OCI-M2 (cell line): ENCODE results near the gene TMEM269.
"Not testable (repeated sequence)": the region's sequence is repeated elsewhere in the genome, so short reads cannot be mapped to it uniquely, and the experiment has no call there.

ENCODE experiments used
- DNase-seq: peaks from one replicate; lab custom pipeline; 2025; ENCODE audit not compliant: unreplicated experiment; lab: John Stamatoyannopoulos, UW

Gene TMEM269

GRCh38 chr1:42774928-42775526 is 9.8 kb upstream of the TMEM269 start:
- no peak for DNase-seq

GRCh38 chr1:42776502-42776901 is 8.3 kb upstream of the TMEM269 start:
- no peak for DNase-seq

- DNase-seq = no peak
These were observed 6.9 kb upstream of the TMEM269 start for GRCh38 chr1:42777852-42778251.

- DNase-seq = no peak
These were observed 5.1 kb upstream of the TMEM269 start for GRCh38 chr1:42779725-42780124.

- no peak for DNase-seq
These were observed 4.6 kb upstream of the TMEM269 start for GRCh38 chr1:42780176-42780575.

GRCh38 chr1:42783092-42783491 is 1.7 kb upstream of the TMEM269 start:
- no peak for DNase-seq

- DNase-seq = no peak
These were observed 245 bp upstream of the TMEM269 start for GRCh38 chr1:42784547-42784945.

- no peak for DNase-seq
These were observed 1.3 kb downstream of the TMEM269 start for GRCh38 chr1:42786097-42786496.

GRCh38 chr1:42788021-42788420 is 3.2 kb downstream of the TMEM269 start:
- DNase-seq = no peak

GRCh38 chr1:42793824-42794223 is 9.0 kb downstream of the TMEM269 start:
- no peak for DNase-seq

GRCh38 chr1:42797414-42797813 is 12.6 kb downstream of the TMEM269 start:
- DNase-seq = no peak

- DNase-seq = no peak
These were observed 13.2 kb downstream of the TMEM269 start for GRCh38 chr1:42797979-42798378.

- DNase-seq = no peak
These were observed 17.2 kb downstream of the TMEM269 start for GRCh38 chr1:42801832-42802473.

- no peak for DNase-seq
These were observed 21.4 kb downstream of the TMEM269 start for GRCh38 chr1:42806171-42806570.

- no peak for DNase-seq
These were observed 21.8 kb downstream of the TMEM269 start for GRCh38 chr1:42806593-42806992.

- DNase-seq = no peak
These were observed 22.4 kb downstream of the TMEM269 start for GRCh38 chr1:42807056-42807668.

- not testable (repeated sequence) for DNase-seq
These were observed 30.0 kb downstream of the TMEM269 start for GRCh38 chr1:42814815-42815214.

GRCh38 chr1:42815941-42816584 is 31.3 kb downstream of the TMEM269 start:
- no peak for DNase-seq

- peak; percentile 41 for DNase-seq
These were observed 32.0 kb downstream of the TMEM269 start, which contains the start of the genes ERMAP and SVBP for GRCh38 chr1:42816585-42817439. Gene ERMAP, plus strand, starts transcription at chr1:42817122. Its CDS starts 13,327 bp downstream, at chr1:42830449. Gene SVBP, minus strand, starts transcription at chr1:42817397. Its CDS starts 853 bp downstream, at chr1:42816544.

GRCh38 chr1:42817440-42817767 is 32.6 kb downstream of the TMEM269 start:
- DNase-seq = no peak

- DNase-seq = no peak
These were observed 33.2 kb downstream of the TMEM269 start for GRCh38 chr1:42817976-42818375.
